IMR-90 (cell line): ENCODE measurements around the gene ACOX3. TPM values are rescaled to one million over a fixed set of nuclear protein-coding genes. Genes with fewer than 3 reads are reported as not detected.

Source experiments
- ATAC-seq: fragments of 200-7000 bp; cut with Tn5 transposase; 2 replicates; pipeline ENCODE4 v1.9.1; 2020; ENCODE audit warnings: low read depth, mild to moderate bottlenecking, moderate library complexity
- BruUV-seq: library from RNA; stranded (reverse); fragments of 400-500 nt; replicated peaks from 2 replicates; lab custom pipeline; 2021; lab: Mats Ljungman, UMichigan
- CTCF ChIA-PET: fragments of 300-600 bp; formaldehyde crosslinking; extraction: SDS; loops from one replicate; lab custom pipeline; 2021; ENCODE audit warnings: antibody characterized with exemption; lab: Yijun Ruan, JAX
- POLR2A ChIA-PET: fragments of 300-600 bp; sonication (Branson Sonifier 250); formaldehyde crosslinking; loops from one replicate; lab custom pipeline; 2022; ENCODE audit warnings: antibody characterized with exemption; ENCODE audit not compliant: unreplicated experiment; lab: Charles Lee
- DNase-seq: peaks from one replicate; pipeline ENCODE4 v3.0.0; 2013
- H2AFZ ChIP-seq: replicated peaks from 2 replicates; pipeline ENCODE3; 2013; ENCODE audit warnings: low read length, mild to moderate bottlenecking; ENCODE audit not compliant: poor library complexity
- H2AK5ac ChIP-seq: 2 replicates; pipeline ENCODE4 v1.6.1; 2013; ENCODE audit warnings: low read depth, low read length, inconsistent platforms
- H2AK9ac ChIP-seq: replicated peaks from 2 replicates; pipeline ENCODE3; 2013; ENCODE audit warnings: mild to moderate bottlenecking, low read depth, low read length, moderate library complexity; ENCODE audit not compliant: poor library complexity
- H2BK120ac ChIP-seq: 2 replicates; pipeline ENCODE4 v1.6.1; 2013; ENCODE audit warnings: low read depth, low read length, inconsistent platforms
- H2BK15ac ChIP-seq: 3 replicates; pipeline ENCODE4 v1.6.1; 2013; ENCODE audit warnings: low read depth, low read length, inconsistent platforms
- H2BK20ac ChIP-seq: 2 replicates; pipeline ENCODE4 v1.6.1; 2013; ENCODE audit warnings: low read depth, mild to moderate bottlenecking, inconsistent platforms, low read length, moderate library complexity
- H2BK5ac ChIP-seq: 2 replicates; pipeline ENCODE4 v1.6.1; 2013; ENCODE audit warnings: mild to moderate bottlenecking, low read depth, low read length, inconsistent platforms; ENCODE audit not compliant: poor library complexity, severe bottlenecking
- H3K14ac ChIP-seq: replicated peaks from 2 replicates; pipeline ENCODE4 v1.6.1; 2013; ENCODE audit warnings: low read depth, low read length, inconsistent platforms
- H3K18ac ChIP-seq: 2 replicates; pipeline ENCODE4 v1.6.1; 2013; ENCODE audit warnings: low read depth, low read length, control low read depth
- H3K23ac ChIP-seq: 2 replicates; pipeline ENCODE4 v1.6.1; 2013; ENCODE audit warnings: low read depth, low read length, inconsistent platforms
- H3K27ac ChIP-seq: 2 replicates; pipeline ENCODE4 v1.5.1; 2013; ENCODE audit warnings: mild to moderate bottlenecking, control low read depth, low read length; ENCODE audit not compliant: insufficient read depth
- H3K27me3 ChIP-seq: 2 replicates; pipeline ENCODE4 v1.6.1; 2013; ENCODE audit warnings: low read length; ENCODE audit not compliant: control insufficient read depth, insufficient read depth
- H3K36me3 ChIP-seq: 2 replicates; pipeline ENCODE4 v1.6.1; 2013; ENCODE audit warnings: low read length, mixed read lengths; ENCODE audit not compliant: control insufficient read depth, insufficient read depth
- H3K4ac ChIP-seq: 2 replicates; pipeline ENCODE4 v1.6.1; 2013; ENCODE audit warnings: low read depth, low read length, inconsistent platforms
- H3K4me1 ChIP-seq: 2 replicates; pipeline ENCODE4 v1.6.1; 2013; ENCODE audit warnings: low read length, mixed read lengths; ENCODE audit not compliant: control insufficient read depth, insufficient read depth
- H3K4me2 ChIP-seq: 2 replicates; pipeline ENCODE4 v1.6.1; 2013; ENCODE audit warnings: low read depth, mild to moderate bottlenecking, control low read depth, low read length, moderate library complexity
- H3K4me3 ChIP-seq: 2 replicates; pipeline ENCODE4 v1.5.1; 2013; ENCODE audit warnings: low read depth, mild to moderate bottlenecking, control low read depth, low read length, moderate library complexity; ENCODE audit not compliant: insufficient read depth
- H3K56ac ChIP-seq: 2 replicates; pipeline ENCODE4 v1.6.1; 2013; ENCODE audit warnings: low read length, inconsistent platforms; ENCODE audit not compliant: insufficient read depth; ENCODE audit errors: extremely low read depth
- H3K79me1 ChIP-seq, 2 experiments: 2 replicates each; pipeline ENCODE4 v1.6.1; 2013; ENCODE audit warnings: low read length in 2 of 2, inconsistent platforms in 1 of 2, low read depth in 1 of 2
- H3K9ac ChIP-seq: 2 replicates; pipeline ENCODE4 v1.6.1; 2013; ENCODE audit warnings: low read depth, low read length, control low read depth
- H3K9me1 ChIP-seq: 2 replicates; pipeline ENCODE4 v1.6.1; 2013; ENCODE audit warnings: low read length, inconsistent platforms; ENCODE audit not compliant: insufficient read depth
- H3K9me3 ChIP-seq: 2 replicates; pipeline ENCODE4 v1.6.1; 2013; ENCODE audit warnings: low read length; ENCODE audit not compliant: control insufficient read depth, insufficient read depth
- H4K20me1 ChIP-seq: 2 replicates; pipeline ENCODE4 v1.6.1; 2013; ENCODE audit warnings: low read length, inconsistent platforms; ENCODE audit not compliant: insufficient read depth
- H4K5ac ChIP-seq: 2 replicates; pipeline ENCODE4 v1.6.1; 2013; ENCODE audit warnings: mild to moderate bottlenecking, low read depth, low read length, control low read depth
- H4K8ac ChIP-seq, 2 experiments: 2 replicates each; pipeline ENCODE4 v1.6.1; 2013; ENCODE audit warnings: low read depth in 2 of 2, low read length in 2 of 2, control low read depth in 1 of 2, inconsistent platforms in 1 of 2
- H4K91ac ChIP-seq: 2 replicates; pipeline ENCODE4 v1.6.1; 2013; ENCODE audit warnings: low read depth, low read length, inconsistent platforms; ENCODE audit not compliant: insufficient read depth
- BHLHE40 ChIP-seq: fragments of 150-350 bp; IDR thresholded peaks from 2 replicates; pipeline ENCODE4 v1.6.1; 2016; ENCODE audit warnings: mild to moderate bottlenecking, low read depth, low read length
- CEBPB ChIP-seq: IDR thresholded peaks from 2 replicates; pipeline ENCODE4 v1.6.1; 2012; ENCODE audit warnings: low read depth, low read length, improper control_type of control experiment
- CHD1 ChIP-seq: IDR thresholded peaks from 2 replicates; pipeline ENCODE4 v1.6.1; 2012; ENCODE audit warnings: low read depth, low read length, improper control_type of control experiment
- CTCF ChIP-seq: conservative IDR thresholded peaks from 2 replicates; pipeline ENCODE4 v1.5.1; 2012; ENCODE audit warnings: mild to moderate bottlenecking, low read depth, low read length, improper control_type of control experiment
- FOS ChIP-seq: fragments of 150-350 bp; IDR thresholded peaks from 2 replicates; pipeline ENCODE4 v1.6.1; 2016; ENCODE audit warnings: low read depth, low read length
- MAFK ChIP-seq: IDR thresholded peaks from 2 replicates; pipeline ENCODE4 v1.6.1; 2012; ENCODE audit warnings: low read depth, low read length, improper control_type of control experiment
- NFE2L2 ChIP-seq: fragments of 150-350 bp; IDR thresholded peaks from 2 replicates; pipeline ENCODE4 v1.6.1; 2016; ENCODE audit warnings: low read depth, mild to moderate bottlenecking, low read length
- POLR2A ChIP-seq: IDR thresholded peaks from 2 replicates; pipeline ENCODE4 v1.6.1; 2012; ENCODE audit warnings: mild to moderate bottlenecking, low read depth, low read length
- RAD21 ChIP-seq: IDR thresholded peaks from 2 replicates; pipeline ENCODE4 v1.6.1; 2012; ENCODE audit warnings: low read length, improper control_type of control experiment
- RFX5 ChIP-seq: IDR thresholded peaks from 2 replicates; pipeline ENCODE4 v1.8.0; 2012; ENCODE audit warnings: low read depth, mild to moderate bottlenecking, low read length, moderate library complexity
- SMC3 ChIP-seq: fragments of 150-350 bp; IDR thresholded peaks from 2 replicates; pipeline ENCODE4 v1.6.1; 2016; ENCODE audit warnings: low read depth, mild to moderate bottlenecking, antibody characterized with exemption, low read length, moderate library complexity
- whole genome bisulfite sequencing, 2 experiments: methylation state at CpG; one replicate each; pipeline versions ENCODE4 v1.1.5 to v1.1.7; 2013; ENCODE audit warnings: missing lambda C conversion rate in 2 of 2; ENCODE audit not compliant: insufficient read length in 1 of 2; ENCODE audit errors: extremely low coverage in 2 of 2; 5-methylcytosine and 5-hydroxymethylcytosine counted together
- dilution Hi-C: fragments of 300-500 bp; cut with HindIII; formaldehyde crosslinking; loops from one replicate; pipeline ENCODE4 v1.14.3; 2018; ENCODE audit warnings: low sequenced_read_pairs; ENCODE audit not compliant: unreplicated experiment
- in situ Hi-C: fragments of 300-500 bp; cut with MboI; formaldehyde crosslinking; loops from 3 replicates; pipeline ENCODE4 v1.14.3; 2019; ENCODE audit warnings: low sequenced_read_pairs, inconsistent platforms, mixed read lengths
- intact Hi-C: fragments of 100-400 bp; cut with micrococcal nuclease; formaldehyde crosslinking; loops from 2 replicates; pipeline ENCODE4 v1.10.0; 2022
- polyA plus RNA-seq, 3 experiments: library from polyadenylated mRNA; depleted of rRNA; stranded (reverse); fragments of >200 nt; gene quantifications; 2 replicates each; pipeline ENCODE4 v1.2.3, GENCODE V29; 2012; ENCODE audit warnings: low replicate concordance in 1 of 3
- total RNA-seq: library from RNA; depleted of rRNA; stranded (reverse); fragments of >200 nt; gene quantifications from 2 replicates; pipeline ENCODE4 v1.2.3, GENCODE V29; 2012

Gene ACOX3
- total and polyA plus RNA-seq, 2 of the 4 experiments (the other 2 are of a cell fraction) = 15.2 to 25.8 TPM

- Histone ChIP-seq H3K18ac (no peak overlapping the region), H2AK5ac (no peak overlapping the region), H3K27me3 (no peaks in the 10 kb centered on the region), H3K56ac (no peak overlapping the region), H3K9ac (no peak overlapping the region), H3K36me3 (no peaks in the 10 kb centered on the region), H3K4me2 (no peak overlapping the region), H2BK5ac (no peak overlapping the region), H3K4me3 (no peak overlapping the region), H2AFZ (no peak overlapping the region), H4K5ac (no peak overlapping the region), H2AK9ac (no peak overlapping the region), H3K4me1 (peaks cover 8% of the 10 kb centered on the region), H3K23ac (no peak overlapping the region), H3K9me3 (no peaks in the 10 kb centered on the region), H3K27ac (no peak overlapping the region), H3K14ac (no peak overlapping the region), H4K20me1 (peaks cover 14% of the 10 kb centered on the region; the same call in 1 of the 2 replicates), H2BK15ac (no peak overlapping the region), H2BK120ac (no peak overlapping the region), H4K91ac (no peak overlapping the region), H3K9me1 (peaks cover 8% of the 10 kb centered on the region), H2BK20ac (no peak overlapping the region), H3K4ac (no peak overlapping the region), H4K8ac (no peak overlapping the region), H3K79me1 (peaks cover 18 to 32% of the 10 kb centered on the region in 2 experiments)
- WGBS, 2 experiments = 40% methylated on average over 1 of the region's 4 CpGs; no CpG with 5 or more reads in 1 of the 2 experiments
- dilution Hi-C loops = no loop called here
- ATAC-seq (no peak), DNase-seq (no peak)
- TF ChIP-seq FOS (no peak), CHD1 (no peak), RAD21 (no peak), RFX5 (no peak), MAFK (no peak), CTCF (no peak), CEBPB (no peak), POLR2A (no peak), BHLHE40 (no peak), NFE2L2 (no peak), SMC3 (no peak)
- POLR2A ChIA-PET = no interaction called here
- no TSS peak for BruUV-seq
- CTCF ChIA-PET = no interaction called here
- in situ Hi-C loops = no loop called here
- intact Hi-C loops = no loop called here
Measured at GRCh38 chr4:8422327-8422726, 18.2 kb downstream of the ACOX3 start.
